ENCODE measurements around the gene COX7A1.

DNA sequence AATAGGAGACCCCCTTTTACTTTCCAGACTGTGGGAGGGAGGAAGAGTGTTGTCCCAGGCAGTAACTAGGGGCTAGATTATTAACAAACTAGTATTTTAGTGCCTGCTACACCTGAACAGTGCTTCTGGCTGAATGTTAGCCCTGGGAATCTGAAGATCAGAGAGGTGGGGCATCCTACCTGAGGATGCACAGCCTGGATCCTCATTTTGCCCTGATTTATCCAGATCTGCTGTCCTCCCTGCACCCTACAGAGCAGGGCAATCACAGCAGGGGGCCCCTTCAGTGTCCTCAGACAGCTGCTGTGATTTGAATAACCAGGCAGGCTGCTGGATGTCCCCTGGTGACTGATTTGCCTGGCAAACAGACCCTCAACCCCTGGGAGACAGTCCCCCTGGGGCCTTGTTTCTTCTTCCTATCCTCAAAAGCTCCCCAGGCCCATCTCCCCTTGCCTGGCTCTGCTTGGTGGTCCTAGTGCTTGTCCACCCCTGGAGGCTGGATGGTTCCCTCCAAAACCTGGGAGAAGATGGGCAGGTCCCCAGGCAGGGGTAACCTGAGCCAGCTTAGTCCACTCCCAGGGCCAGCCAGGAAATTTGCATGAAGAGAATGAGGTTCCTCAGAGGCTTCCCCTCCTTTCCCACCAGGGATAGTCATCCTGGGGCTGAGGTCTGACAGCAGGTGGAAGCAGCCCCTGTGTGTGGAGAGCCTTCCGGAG, 41.6 kb downstream of the COX7A1 start, which contains the start of gene OVOL3:
- TF ChIP-seq, protein P1, sequence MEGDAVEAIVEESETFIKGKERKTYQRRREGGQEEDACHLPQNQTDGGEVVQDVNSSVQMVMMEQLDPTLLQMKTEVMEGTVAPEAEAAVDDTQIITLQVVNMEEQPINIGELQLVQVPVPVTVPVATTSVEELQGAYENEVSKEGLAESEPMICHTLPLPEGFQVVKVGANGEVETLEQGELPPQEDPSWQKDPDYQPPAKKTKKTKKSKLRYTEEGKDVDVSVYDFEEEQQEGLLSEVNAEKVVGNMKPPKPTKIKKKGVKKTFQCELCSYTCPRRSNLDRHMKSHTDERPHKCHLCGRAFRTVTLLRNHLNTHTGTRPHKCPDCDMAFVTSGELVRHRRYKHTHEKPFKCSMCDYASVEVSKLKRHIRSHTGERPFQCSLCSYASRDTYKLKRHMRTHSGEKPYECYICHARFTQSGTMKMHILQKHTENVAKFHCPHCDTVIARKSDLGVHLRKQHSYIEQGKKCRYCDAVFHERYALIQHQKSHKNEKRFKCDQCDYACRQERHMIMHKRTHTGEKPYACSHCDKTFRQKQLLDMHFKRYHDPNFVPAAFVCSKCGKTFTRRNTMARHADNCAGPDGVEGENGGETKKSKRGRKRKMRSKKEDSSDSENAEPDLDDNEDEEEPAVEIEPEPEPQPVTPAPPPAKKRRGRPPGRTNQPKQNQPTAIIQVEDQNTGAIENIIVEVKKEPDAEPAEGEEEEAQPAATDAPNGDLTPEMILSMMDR (IDR thresholded peaks at IDR 0.05) = no peak
- TF ChIP-seq POLR2AphosphoS5 (IDR thresholded peaks at IDR 0.05) = no peak
- no peak for TF ChIP-seq POLR2A (IDR thresholded peaks at IDR 0.05)
